Esophagus squamous epithelium (tissue), 5 donors: ENCODE results near the gene MVK. TPM values are rescaled to one million over a fixed set of nuclear protein-coding genes. Genes with fewer than 3 reads are reported as not detected.
"Not testable (repeated sequence)": the region's sequence is repeated elsewhere in the genome, so short reads cannot be mapped to it uniquely, and the experiment has no call there.

Experiments used
- DNase-seq: peaks from one replicate; lab custom pipeline; 2025; lab: John Stamatoyannopoulos, UW
- H3K27ac ChIP-seq, 4 donors: fragments of 200-600 bp; sonication (generic); one replicate each; pipeline ENCODE4 v1.5.1; 2016 to 2019; ENCODE audit warnings: mild to moderate bottlenecking in 1 of 4
- H3K27me3 ChIP-seq, 4 donors: fragments of 200-600 bp; sonication (generic); 1 replicate in 3 of 4; 2 replicates in 1 of 4; pipeline versions ENCODE4 v1.5.1 to v1.6.0; 2017 to 2021; ENCODE audit warnings: antibody characterized with exemption in 1 of 4
- H3K36me3 ChIP-seq, 3 donors: fragments of 200-600 bp; sonication (generic); one replicate each; pipeline ENCODE4 v1.5.1; 2016 to 2019
- H3K4me1 ChIP-seq, 3 donors: fragments of 200-600 bp; sonication (generic); one replicate each; pipeline ENCODE4 v1.5.1; 2017 to 2019
- H3K4me3 ChIP-seq, 4 donors: fragments of 200-600 bp; sonication (generic); 1 replicate in 3 of 4; 2 replicates in 1 of 4; pipeline ENCODE4 v1.5.1; 2016 to 2019; ENCODE audit warnings: mild to moderate bottlenecking in 2 of 4, moderate library complexity in 1 of 4
- H3K9me3 ChIP-seq, 3 donors: fragments of 200-600 bp; sonication (generic); one replicate each; pipeline ENCODE4 v1.5.1; 2016 to 2019
- CTCF ChIP-seq, 6 experiments: fragments of 450-650 bp in 4 of 6; fragments of 200-600 bp in 2 of 6; sonication (generic) in 2 of 6; IDR thresholded peaks; one replicate each; pipeline ENCODE4 v1.5.1; 2016 to 2019; ENCODE audit warnings: antibody characterized with exemption in 6 of 6, mild to moderate bottlenecking in 4 of 6, moderate library complexity in 4 of 6
- POLR2A ChIP-seq, 4 donors: fragments of 450-650 bp; IDR thresholded peaks; one replicate each; pipeline ENCODE4 v1.6.1; 2017; ENCODE audit warnings: antibody characterized with exemption in 4 of 4, mild to moderate bottlenecking in 4 of 4, moderate library complexity in 3 of 4
- WGBS, 2 donors: methylation state at CpG; one replicate each; pipeline ENCODE4 v1.1.5; 2018; 5-methylcytosine and 5-hydroxymethylcytosine counted together
- intact Hi-C: fragments of 100-400 bp; cut with DNase I; formaldehyde crosslinking; loops from one replicate; pipeline ENCODE4 v1.15.0; 2022
- total RNA-seq, 4 donors: library from RNA; depleted of rRNA; stranded (reverse); fragments of >200 nt; gene quantifications; one replicate each; pipeline ENCODE4 v1.1.0, GENCODE V29; 2016
- donor health status: DM: yes; HTN: yes; CAD: no.

The MVK gene
- total RNA-seq, 4 donors from 2014 or later = 38.9 to 62.6 (median 46.4) TPM

- H3K4me1 ChIP-seq = peaks cover 7 to 11% (median 7%) of the 10 kb centered on the region in 3 donors
- peaks cover 4 to 33% (median 4%) of the 10 kb centered on the region in 3 donors for H3K36me3 ChIP-seq
- H3K27me3 ChIP-seq = peaks cover 0 to 22% (median 0%) of the 10 kb centered on the region in 4 donors
- H3K27ac ChIP-seq = no peak overlapping the region
- DNase-seq = no peak
- 81 to 88% methylated on average over 5 to 7 of the region's 7 CpGs for WGBS, 2 donors
- intact Hi-C loops = loop anchor here (5.0 kb wide), 1 partner anchor 173 kb away; no protein-coding TSS in a partner anchor
- no peaks in the 10 kb centered on the region for H3K9me3 ChIP-seq
- TF ChIP-seq CTCF (IDR thresholded peaks at IDR 0.05) (no peak), POLR2A (IDR thresholded peaks at IDR 0.05) (no peak)
- no peak overlapping the region for H3K4me3 ChIP-seq
Measured at GRCh38 chr12:109599087-109599486, 25.5 kb downstream of the MVK start.

GRCh38 chr12:109600481-109600880, 26.9 kb downstream of the MVK start:
- Histone ChIP-seq H3K4me3 (no peak overlapping the region), H3K36me3 (peaks cover 0 to 19% (median 4%) of the 10 kb centered on the region in 3 donors), H3K9me3 (no peaks in the 10 kb centered on the region), H3K27ac (no peak overlapping the region), H3K27me3 (peaks cover 0 to 36% (median 0%) of the 10 kb centered on the region in 4 donors), H3K4me1 (peaks cover 7 to 11% (median 7%) of the 10 kb centered on the region in 3 donors)
- no peak for DNase-seq
- intact Hi-C loops = no loop called here
- WGBS, 2 donors = 85 to 91% methylated on average over 2 of the region's 2 CpGs
- TF ChIP-seq POLR2A (IDR thresholded peaks at IDR 0.05) = no peak
- no peak for TF ChIP-seq CTCF (IDR thresholded peaks at IDR 0.05)

GRCh38 chr12:109600995-109601394, 27.4 kb downstream of the MVK start:
- no peak for TF ChIP-seq POLR2A (IDR thresholded peaks at IDR 0.05)
- TF ChIP-seq CTCF (IDR thresholded peaks at IDR 0.05) = no peak
- DNase-seq = no peak
- Histone ChIP-seq H3K27me3 (peaks cover 0 to 41% (median 0%) of the 10 kb centered on the region in 4 donors), H3K4me1 (peaks cover 7 to 11% (median 7%) of the 10 kb centered on the region in 3 donors), H3K27ac (no peak overlapping the region), H3K9me3 (no peaks in the 10 kb centered on the region), H3K4me3 (no peak overlapping the region), H3K36me3 (peaks cover 0 to 14% (median 4%) of the 10 kb centered on the region in 3 donors)
- 91 to 92% methylated on average over 6 to 7 of the region's 8 CpGs for WGBS, 2 donors
- intact Hi-C loops = no loop called here

GRCh38 chr12:109601557-109601956, 28.0 kb downstream of the MVK start:
- WGBS, 2 donors = 81 to 91% methylated on average over 5 to 8 of the region's 8 CpGs
- no peaks in the 10 kb centered on the region for H3K9me3 ChIP-seq
- intact Hi-C loops = no loop called here
- H3K4me3 ChIP-seq = no peak overlapping the region
- no peak for DNase-seq
- no peak overlapping the region for H3K27ac ChIP-seq
- peaks cover 7 to 17% (median 12%) of the 10 kb centered on the region in 3 donors for H3K4me1 ChIP-seq
- TF ChIP-seq POLR2A (IDR thresholded peaks at IDR 0.05) (no peak), CTCF (IDR thresholded peaks at IDR 0.05) (no peak)
- peaks cover 0 to 47% (median 0%) of the 10 kb centered on the region in 4 donors for H3K27me3 ChIP-seq
- peaks cover 0 to 8% (median under 1%) of the 10 kb centered on the region in 3 donors for H3K36me3 ChIP-seq

GRCh38 chr12:109602132-109602531, 28.5 kb downstream of the MVK start:
- intact Hi-C loops, H3K9me3 ChIP-seq, H3K27ac ChIP-seq, H3K4me3 ChIP-seq, H3K36me3 ChIP-seq, DNase-seq: not testable (repeated sequence)
- Histone ChIP-seq H3K4me1 (peaks cover 7 to 22% (median 12%) of the 10 kb centered on the region in 3 donors), H3K27me3 (peaks cover 0 to 53% (median 0%) of the 10 kb centered on the region in 4 donors)
- WGBS, 2 donors = 75 to 82% methylated on average over 4 to 5 of the region's 5 CpGs
